PC-3 (cell line): ENCODE measurements around the gene ARL11. TPM values are rescaled to one million over a fixed set of nuclear protein-coding genes. Genes with fewer than 3 reads are reported as not detected.
"Not testable (repeated sequence)": the region's sequence is repeated elsewhere in the genome, so short reads cannot be mapped to it uniquely, and the experiment has no call there.

Experiments used
- ATAC-seq: fragments of 200-7000 bp; cut with Tn5 transposase; 2 replicates; pipeline ENCODE4 v1.9.1; 2020; ENCODE audit warnings: mild to moderate bottlenecking, moderate library complexity
- BruUV-seq: library from RNA; stranded (reverse); fragments of 400-500 nt; replicated peaks from 2 replicates; lab custom pipeline; 2021; lab: Mats Ljungman, UMichigan
- CTCF ChIA-PET: fragments of 300-600 bp; sonication (Branson Sonifier 250); formaldehyde crosslinking; loops from one replicate; lab custom pipeline; 2022; ENCODE audit warnings: antibody characterized with exemption; lab: Charles Lee
- POLR2A ChIA-PET: fragments of 300-600 bp; sonication (Branson Sonifier 250); formaldehyde crosslinking; loops from one replicate; lab custom pipeline; 2022; ENCODE audit warnings: antibody characterized with exemption; ENCODE audit not compliant: unreplicated experiment; lab: Charles Lee
- DNase-seq: peaks from one replicate; pipeline ENCODE4 v3.0.0-alpha.2; 2015
- H2AFZ ChIP-seq: fragments of 300-600 bp; sonication (generic); 2 replicates; pipeline ENCODE4 v1.6.0; 2016; ENCODE audit warnings: antibody characterized with exemption, low read length
- H3F3A ChIP-seq: fragments of 300-600 bp; sonication (generic); one replicate; pipeline ENCODE4 v1.6.0; 2017; ENCODE audit warnings: antibody characterized with exemption, low read length, control low read depth, mild to moderate bottlenecking; ENCODE audit not compliant: unreplicated experiment
- H3K27ac ChIP-seq: fragments of 300-600 bp; sonication (generic); 2 replicates; pipeline ENCODE4 v1.5.1; 2016; ENCODE audit warnings: mild to moderate bottlenecking, low read length
- H3K27me3 ChIP-seq: fragments of 300-600 bp; sonication (generic); 2 replicates; pipeline ENCODE4 v1.6.1; 2016; ENCODE audit warnings: low read length, mixed read lengths
- H3K36me3 ChIP-seq: fragments of 300-600 bp; sonication (generic); 2 replicates; pipeline ENCODE4 v1.6.1; 2016; ENCODE audit warnings: low read depth, mixed run types, low read length, mixed read lengths
- H3K4me1 ChIP-seq: fragments of 300-600 bp; sonication (generic); 2 replicates; pipeline ENCODE4 v1.5.1; 2016; ENCODE audit warnings: low read length; ENCODE audit not compliant: insufficient read depth
- H3K4me2 ChIP-seq: fragments of 300-600 bp; sonication (generic); 2 replicates; pipeline ENCODE4 v1.6.0; 2016; ENCODE audit warnings: low read length
- H3K4me3 ChIP-seq: fragments of 300-600 bp; sonication (generic); 2 replicates; pipeline ENCODE4 v1.5.1; 2016; ENCODE audit warnings: mild to moderate bottlenecking, low read length, mixed read lengths
- H3K79me2 ChIP-seq: fragments of 300-600 bp; sonication (generic); 2 replicates; pipeline ENCODE4 v1.6.1; 2017; ENCODE audit warnings: low read length, mixed read lengths
- H3K9ac ChIP-seq: fragments of 300-600 bp; sonication (generic); 2 replicates; pipeline ENCODE4 v1.6.0; 2016; ENCODE audit warnings: mild to moderate bottlenecking, low read length
- H3K9me2 ChIP-seq: fragments of 300-600 bp; sonication (generic); replicated peaks from 2 replicates; pipeline ENCODE4 v1.6.1; 2016; ENCODE audit warnings: mixed run types, low read length, mixed read lengths
- H3K9me3 ChIP-seq: fragments of 300-600 bp; sonication (generic); 2 replicates; pipeline ENCODE4 v1.6.1; 2016; ENCODE audit warnings: low read length, mixed read lengths
- H4K20me1 ChIP-seq: fragments of 300-600 bp; sonication (generic); 2 replicates; pipeline ENCODE4 v1.6.1; 2016; ENCODE audit warnings: low read length, mixed read lengths
- EZH2 ChIP-seq: fragments of 300-600 bp; sonication (generic); IDR thresholded peaks from one replicate; pipeline ENCODE4 v1.6.1; 2017; ENCODE audit warnings: antibody characterized with exemption, mild to moderate bottlenecking, low read length; ENCODE audit not compliant: unreplicated experiment
- EZH2phosphoT487 ChIP-seq: fragments of 300-600 bp; sonication (generic); IDR thresholded peaks from 2 replicates; pipeline ENCODE4 v1.6.1; 2018; ENCODE audit warnings: mild to moderate bottlenecking, antibody characterized with exemption, low read length, borderline replicate concordance
- intact Hi-C: fragments of 100-400 bp; cut with micrococcal nuclease; formaldehyde crosslinking; loops from 2 replicates; pipeline ENCODE4 v1.9.0; 2023
- total RNA-seq: library from RNA; depleted of rRNA; stranded (reverse); fragments of >200 nt; gene quantifications from 2 replicates; pipeline ENCODE4 v1.2.3, GENCODE V29; 2014
- TF ChIP-seq, protein P1 (sequence below): fragments of 300-600 bp; sonication (generic); conservative IDR thresholded peaks from 2 replicates; pipeline ENCODE4 v1.5.1; 2017; ENCODE audit warnings: antibody characterized with exemption, low read depth, mild to moderate bottlenecking, low read length

ARL11 gene
- total RNA-seq, 1 experiment from 2014 or later = not detected

GRCh38 chr13:49596221-49596620 is 32.1 kb upstream of the ARL11 start:
- BruUV-seq = no TSS peak
- Histone ChIP-seq H4K20me1 (no peaks in the 10 kb centered on the region), H3K79me2 (no peaks in the 10 kb centered on the region), H3F3A (no peaks in the 10 kb centered on the region), H3K36me3 (no peaks in the 10 kb centered on the region), H3K9me2 (no peaks in the 10 kb centered on the region), H3K9ac (no peak overlapping the region), H3K27me3 (no peaks in the 10 kb centered on the region), H3K4me1 (no peaks in the 10 kb centered on the region), H2AFZ (no peak overlapping the region), H3K4me2 (no peak overlapping the region), H3K27ac (no peak overlapping the region), H3K4me3 (no peak overlapping the region), H3K9me3 (no peaks in the 10 kb centered on the region)
- intact Hi-C loops = no loop called here
- ATAC-seq (no peak), DNase-seq (no peak)
- ChIA-PET POLR2A (no interaction called here), CTCF (no interaction called here)
- TF ChIP-seq EZH2phosphoT487 (no peak), EZH2 (no peak)
- TF ChIP-seq, protein P1, sequence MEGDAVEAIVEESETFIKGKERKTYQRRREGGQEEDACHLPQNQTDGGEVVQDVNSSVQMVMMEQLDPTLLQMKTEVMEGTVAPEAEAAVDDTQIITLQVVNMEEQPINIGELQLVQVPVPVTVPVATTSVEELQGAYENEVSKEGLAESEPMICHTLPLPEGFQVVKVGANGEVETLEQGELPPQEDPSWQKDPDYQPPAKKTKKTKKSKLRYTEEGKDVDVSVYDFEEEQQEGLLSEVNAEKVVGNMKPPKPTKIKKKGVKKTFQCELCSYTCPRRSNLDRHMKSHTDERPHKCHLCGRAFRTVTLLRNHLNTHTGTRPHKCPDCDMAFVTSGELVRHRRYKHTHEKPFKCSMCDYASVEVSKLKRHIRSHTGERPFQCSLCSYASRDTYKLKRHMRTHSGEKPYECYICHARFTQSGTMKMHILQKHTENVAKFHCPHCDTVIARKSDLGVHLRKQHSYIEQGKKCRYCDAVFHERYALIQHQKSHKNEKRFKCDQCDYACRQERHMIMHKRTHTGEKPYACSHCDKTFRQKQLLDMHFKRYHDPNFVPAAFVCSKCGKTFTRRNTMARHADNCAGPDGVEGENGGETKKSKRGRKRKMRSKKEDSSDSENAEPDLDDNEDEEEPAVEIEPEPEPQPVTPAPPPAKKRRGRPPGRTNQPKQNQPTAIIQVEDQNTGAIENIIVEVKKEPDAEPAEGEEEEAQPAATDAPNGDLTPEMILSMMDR = no peak

DNA sequence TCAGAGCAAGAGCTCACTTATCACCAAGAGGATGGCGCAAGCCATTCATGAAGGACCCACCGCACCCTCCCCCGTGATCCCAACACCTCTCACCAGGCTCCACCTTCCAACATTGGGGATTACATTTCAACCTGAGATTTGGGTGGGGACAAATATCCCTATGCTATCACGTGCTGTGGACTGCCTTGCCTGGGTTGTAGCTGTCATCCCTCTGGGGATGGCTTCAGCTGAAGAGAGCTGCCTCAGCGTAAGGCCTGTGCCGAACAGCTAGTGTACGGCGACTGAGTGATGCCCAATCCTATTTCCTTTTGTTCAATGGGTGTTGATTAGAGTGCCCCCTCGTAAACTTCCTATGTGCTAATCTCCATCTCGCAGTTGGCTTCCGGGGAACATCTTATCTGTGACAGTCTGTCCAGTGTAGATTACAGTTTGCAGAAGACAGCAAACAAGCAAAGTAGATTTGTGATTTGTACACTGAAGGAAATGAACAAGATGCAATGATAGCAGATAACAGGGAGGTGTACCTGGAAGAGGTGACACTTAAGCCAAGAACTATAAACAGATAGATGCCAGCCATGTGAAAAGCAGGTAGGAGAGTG is 31.2 kb upstream of the ARL11 start:
- Histone ChIP-seq H4K20me1 (no peaks in the 10 kb centered on the region), H3K27ac (no peak overlapping the region), H3K9ac (no peak overlapping the region), H2AFZ (no peak overlapping the region), H3K79me2 (no peaks in the 10 kb centered on the region), H3K9me2 (no peaks in the 10 kb centered on the region), H3K9me3 (no peaks in the 10 kb centered on the region), H3K4me1 (peaks cover under 1% of the 10 kb centered on the region), H3K4me2 (no peak overlapping the region), H3K36me3 (no peaks in the 10 kb centered on the region), H3F3A (no peaks in the 10 kb centered on the region), H3K4me3 (no peak overlapping the region), H3K27me3 (no peaks in the 10 kb centered on the region)
- ChIA-PET POLR2A (no interaction called here), CTCF (no interaction called here)
- intact Hi-C loops = no loop called here
- no peak for ATAC-seq
- no peak for TF ChIP-seq EZH2phosphoT487
- TF ChIP-seq, protein P1 = no peak
- TF ChIP-seq EZH2 = no peak
- DNase-seq = no peak
- BruUV-seq = no TSS peak

- intact Hi-C loops = loop anchor here (1.0 to 10.0 kb wide), 2 partner anchors 32 to 77 kb away; no protein-coding TSS in a partner anchor
- ChIA-PET CTCF (interaction anchor here (0.5 to 0.9 kb wide), 4 partner anchors 32 to 191 kb away, joined by 3 to 12 read pairs (median 4); no protein-coding TSS in a partner anchor), POLR2A (interaction anchor here (0.6 to 0.7 kb wide), 2 partner anchors 31 to 191 kb away, joined by 3 to 4 read pairs; no protein-coding TSS in a partner anchor)
- no TSS peak for BruUV-seq
- Histone ChIP-seq H3K79me2 (no peaks in the 10 kb centered on the region), H3K27me3 (no peaks in the 10 kb centered on the region), H3K36me3 (no peaks in the 10 kb centered on the region), H3K4me1 (peaks cover 15% of the 10 kb centered on the region), H3K9ac (peak overlapping the region; percentile 67), H3F3A (no peaks in the 10 kb centered on the region), H3K9me3 (no peaks in the 10 kb centered on the region), H4K20me1 (no peaks in the 10 kb centered on the region), H3K9me2 (no peaks in the 10 kb centered on the region), H3K4me3 (peak overlapping the region; percentile 48; the same call in 1 of the 2 replicates), H3K4me2 (peak overlapping the region; percentile 74), H3K27ac (peak overlapping the region; percentile 92), H2AFZ (peak overlapping the region; percentile 58)
- DNase-seq (peak; percentile 76), ATAC-seq (peak; percentile 92)
- TF ChIP-seq EZH2phosphoT487 (no peak), EZH2 (no peak)
- TF ChIP-seq, protein P1 = no peak
These were observed 26.3 kb upstream of the ARL11 start for GRCh38 chr13:49602005-49602404.

- H3K4me2 ChIP-seq = peak overlapping the region; percentile 74
- H3K27ac ChIP-seq = peak overlapping the region; percentile 92
- H3K4me3 ChIP-seq = peak overlapping the region; percentile 48
- ATAC-seq (peak; percentile 36), DNase-seq (peak; percentile 16)
- H3K79me2 ChIP-seq, H3K9me3 ChIP-seq, BruUV-seq, H4K20me1 ChIP-seq, H3K36me3 ChIP-seq, H3K27me3 ChIP-seq, H3F3A ChIP-seq, H3K9me2 ChIP-seq: not testable (repeated sequence)
- ChIA-PET CTCF (interaction anchor here (0.5 to 0.9 kb wide), 2 partner anchors 32 to 190 kb away, joined by 3 to 12 read pairs; no protein-coding TSS in a partner anchor), POLR2A (interaction anchor here (0.6 kb wide), 1 partner anchor 106 kb away, joined by 7 read pairs; no protein-coding TSS in a partner anchor)
- peak overlapping the region; percentile 58 for H2AFZ ChIP-seq
- H3K9ac ChIP-seq = peak overlapping the region; percentile 67
- intact Hi-C loops = loop anchor here (1.0 to 10.0 kb wide), 2 partner anchors 32 to 78 kb away; no protein-coding TSS in a partner anchor
- peaks cover 15% of the 10 kb centered on the region for H3K4me1 ChIP-seq
These were observed 25.7 kb upstream of the ARL11 start for GRCh38 chr13:49602615-49603014.
